Upper lobe of left lung (tissue), 6 donors: Measurements from ENCODE around the gene SLC11A2. TPM values are rescaled to one million over a fixed set of nuclear protein-coding genes. Genes with fewer than 3 reads are reported as not detected.

Experiments
- ATAC-seq, 2 donors: fragments of 200-7000 bp; cut with Tn5 transposase; one replicate each; pipeline ENCODE4 v1.9.1; 2022; ENCODE audit warnings: mild to moderate bottlenecking in 2 of 2, moderate library complexity in 2 of 2; ENCODE audit not compliant: low FRiP score in 2 of 2
- DNase-seq, 2 donors: peaks; one replicate each; pipeline ENCODE4 v3.0.0-alpha.2; 2019 to 2020
- H3K27ac ChIP-seq, 4 donors: fragments of 200-600 bp; sonication (generic); one replicate each; pipeline ENCODE4 v1.5.1; 2016 to 2019
- H3K27me3 ChIP-seq, 4 donors: fragments of 200-600 bp; sonication (generic); one replicate each; pipeline ENCODE4 v1.5.1; 2017 to 2019
- H3K36me3 ChIP-seq, 4 donors: fragments of 200-600 bp; sonication (generic); one replicate each; pipeline ENCODE4 v1.5.1; 2016 to 2019
- H3K4me1 ChIP-seq, 4 donors: fragments of 200-600 bp; sonication (generic); one replicate each; pipeline ENCODE4 v1.5.1; 2018 to 2019
- H3K4me3 ChIP-seq, 4 donors: fragments of 200-600 bp; sonication (generic); one replicate each; pipeline ENCODE4 v1.5.1; 2017 to 2019; ENCODE audit warnings: mild to moderate bottlenecking in 2 of 4, moderate library complexity in 1 of 4
- H3K9me3 ChIP-seq, 4 donors: fragments of 200-600 bp; sonication (generic); one replicate each; pipeline ENCODE4 v1.5.1; 2018 to 2019
- EP300 ChIP-seq, 4 donors: sonication (generic); formaldehyde crosslinking; IDR thresholded peaks; one replicate each; pipeline ENCODE4 v1.5.1; 2017; ENCODE audit warnings: antibody characterized with exemption in 4 of 4, control low read depth in 2 of 4
- POLR2A ChIP-seq, 4 donors: fragments of 450-650 bp; IDR thresholded peaks; one replicate each; pipeline ENCODE4 v1.5.1; 2016 to 2017; ENCODE audit warnings: antibody characterized with exemption in 4 of 4, mild to moderate bottlenecking in 2 of 4
- POLR2AphosphoS5 ChIP-seq, 2 donors: sonication (generic); formaldehyde crosslinking; IDR thresholded peaks; one replicate each; pipeline ENCODE4 v1.5.1; 2017; ENCODE audit warnings: antibody characterized with exemption in 2 of 2
- WGBS, 2 donors: methylation state at CpG; one replicate each; pipeline ENCODE4 v1.1.5; 2017 to 2018; 5-methylcytosine and 5-hydroxymethylcytosine counted together
- total RNA-seq, 6 donors: library from RNA; depleted of rRNA in 4 of 6; stranded (reverse); fragments of >200 nt in 4 of 6; gene quantifications; one replicate each; pipeline versions ENCODE4 v1.1.0 to v1.2.1, GENCODE V29; 2016 to 2021
- TF ChIP-seq, protein P1 (sequence below), 6 experiments: fragments of 450-650 bp in 4 of 6; fragments of 200-600 bp in 2 of 6; sonication (generic) in 2 of 6; IDR thresholded peaks; one replicate each; pipeline ENCODE4 v1.5.1; 2016 to 2019; ENCODE audit warnings: antibody characterized with exemption in 6 of 6
- donor health status: DM: no; HTN: no; CAD: no; lungs with moderate emphysema.
- donor health status: DM: no; HTN: yes; CAD: no; lungs with severe emphysema.

Gene SLC11A2
- total RNA-seq, 6 donors from 2014 or later, result 67.3 to 110 (median 87.0) TPM

DNA sequence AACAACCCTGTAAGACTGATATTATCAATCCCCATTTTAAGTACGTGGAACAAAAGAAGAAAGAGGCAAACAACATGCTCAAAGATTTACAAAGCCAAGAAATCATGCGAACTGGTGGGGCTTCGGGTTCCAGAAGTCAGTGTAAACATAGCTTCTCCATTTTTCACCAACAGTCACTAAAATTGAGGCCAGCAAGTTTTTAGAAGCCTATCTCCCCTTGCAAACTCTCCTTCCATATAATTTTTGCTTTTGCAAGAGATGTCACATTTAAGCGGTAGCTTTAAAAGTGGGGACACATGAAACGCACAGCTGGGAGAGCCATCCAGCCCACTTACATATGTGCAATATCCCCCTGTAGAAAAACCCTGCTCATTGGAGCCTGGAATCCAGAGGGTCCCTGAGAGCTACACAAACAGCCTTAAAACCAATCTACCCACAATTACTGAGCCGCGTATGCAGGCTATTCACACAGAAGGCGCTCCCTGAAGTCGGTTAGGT lies 797 bp downstream of the SLC11A2 start:
- H3K4me3 ChIP-seq, result peak overlapping the region; percentile 58 to 96 (median 88)
- WGBS, 2 donors, result 5 to 20% methylated on average over 5 to 9 of the region's 9 CpGs
- peaks cover 19 to 62% (median 46%) of the 10 kb centered on the region in 4 donors for H3K4me1 ChIP-seq
- no peak for DNase-seq
- H3K27me3 ChIP-seq, result no peaks in the 10 kb centered on the region
- H3K36me3 ChIP-seq, result no peaks in the 10 kb centered on the region
- ATAC-seq, result no peak
- peak overlapping the region; percentile 93 to 98 (median 96) for H3K27ac ChIP-seq
- TF ChIP-seq POLR2A (IDR thresholded peaks at IDR 0.05) (no peak), EP300 (IDR thresholded peaks at IDR 0.05) (no peak), POLR2AphosphoS5 (IDR thresholded peaks at IDR 0.05) (no peak)
- TF ChIP-seq, protein P1, sequence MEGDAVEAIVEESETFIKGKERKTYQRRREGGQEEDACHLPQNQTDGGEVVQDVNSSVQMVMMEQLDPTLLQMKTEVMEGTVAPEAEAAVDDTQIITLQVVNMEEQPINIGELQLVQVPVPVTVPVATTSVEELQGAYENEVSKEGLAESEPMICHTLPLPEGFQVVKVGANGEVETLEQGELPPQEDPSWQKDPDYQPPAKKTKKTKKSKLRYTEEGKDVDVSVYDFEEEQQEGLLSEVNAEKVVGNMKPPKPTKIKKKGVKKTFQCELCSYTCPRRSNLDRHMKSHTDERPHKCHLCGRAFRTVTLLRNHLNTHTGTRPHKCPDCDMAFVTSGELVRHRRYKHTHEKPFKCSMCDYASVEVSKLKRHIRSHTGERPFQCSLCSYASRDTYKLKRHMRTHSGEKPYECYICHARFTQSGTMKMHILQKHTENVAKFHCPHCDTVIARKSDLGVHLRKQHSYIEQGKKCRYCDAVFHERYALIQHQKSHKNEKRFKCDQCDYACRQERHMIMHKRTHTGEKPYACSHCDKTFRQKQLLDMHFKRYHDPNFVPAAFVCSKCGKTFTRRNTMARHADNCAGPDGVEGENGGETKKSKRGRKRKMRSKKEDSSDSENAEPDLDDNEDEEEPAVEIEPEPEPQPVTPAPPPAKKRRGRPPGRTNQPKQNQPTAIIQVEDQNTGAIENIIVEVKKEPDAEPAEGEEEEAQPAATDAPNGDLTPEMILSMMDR (IDR thresholded peaks at IDR 0.05), result no peak
- H3K9me3 ChIP-seq, result no peaks in the 10 kb centered on the region

DNA sequence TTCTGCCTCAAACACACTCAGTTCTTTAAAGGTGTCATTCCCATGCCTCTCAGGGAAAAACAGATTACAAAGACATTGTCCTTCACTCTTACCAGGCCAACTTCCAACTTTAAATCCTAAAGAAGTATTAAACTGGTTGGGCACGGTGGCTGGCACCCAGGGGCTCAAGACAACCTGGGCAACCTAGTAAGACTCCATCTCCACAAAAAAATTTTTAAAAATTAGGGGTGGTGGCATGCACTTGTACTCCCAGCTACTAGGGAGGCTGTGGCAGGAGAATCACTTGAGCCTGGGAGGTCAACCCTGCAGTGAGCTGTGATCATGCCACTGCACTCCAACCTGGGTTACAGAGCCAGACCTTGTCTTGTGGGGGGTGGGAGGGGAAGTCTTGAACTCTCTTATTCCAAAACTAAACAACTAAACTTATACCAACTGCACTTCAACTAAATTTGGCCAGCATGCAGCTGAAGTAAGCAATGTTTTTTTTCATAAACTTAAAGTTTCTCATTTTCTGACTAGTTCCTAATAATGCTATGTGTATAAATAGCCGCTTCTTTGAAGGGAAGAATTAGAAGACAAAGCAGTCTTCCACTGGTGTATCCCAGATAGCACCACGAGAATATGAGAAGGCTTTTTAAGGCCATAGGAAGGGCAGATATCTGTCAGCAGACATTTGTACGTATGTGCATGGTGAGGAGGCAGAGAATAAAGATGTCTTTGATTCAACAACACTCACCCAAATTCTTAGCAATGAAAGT lies 2.4 kb downstream of the SLC11A2 start:
- Histone ChIP-seq H3K4me1 (peaks cover 21 to 71% (median 46%) of the 10 kb centered on the region in 4 donors), H3K36me3 (no peaks in the 10 kb centered on the region), H3K9me3 (no peaks in the 10 kb centered on the region), H3K4me3 (peak overlapping the region in 3 of 4 donors; percentile 86 to 96 (median 91)), H3K27me3 (no peaks in the 10 kb centered on the region), H3K27ac (peak overlapping the region; percentile 93 to 98 (median 96))
- 51 to 57% methylated on average over 4 of the region's 4 CpGs for WGBS, 2 donors
- peak in 1 of 2 donors; percentile 32 for DNase-seq
- ATAC-seq, result no peak
- TF ChIP-seq POLR2A (IDR thresholded peaks at IDR 0.05), result peak in 1 of 4 donors; percentile 1
- TF ChIP-seq EP300 (IDR thresholded peaks at IDR 0.05), result no peak
- TF ChIP-seq, protein P1 (IDR thresholded peaks at IDR 0.05), result no peak
- TF ChIP-seq POLR2AphosphoS5 (IDR thresholded peaks at IDR 0.05), result no peak

DNA sequence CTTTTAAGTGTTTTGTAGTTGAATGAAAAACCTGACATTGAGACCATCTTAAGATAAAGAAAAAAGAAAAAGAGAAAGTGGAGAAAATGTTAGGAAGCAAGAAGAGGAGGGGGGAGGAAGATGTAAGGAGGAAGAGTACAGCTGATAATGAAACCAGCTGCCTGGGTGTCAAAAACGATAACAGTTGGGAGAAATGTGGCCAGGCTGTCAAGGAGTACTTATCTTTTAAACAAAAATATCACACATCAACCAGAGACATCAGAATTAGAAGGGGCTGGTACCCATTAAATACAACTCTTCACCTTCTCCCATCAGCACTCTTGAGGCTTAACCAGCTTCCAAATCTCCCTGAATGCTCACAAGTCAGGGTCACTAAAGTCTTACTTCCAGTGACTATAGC lies 4.5 kb downstream of the SLC11A2 start:
- H3K27ac ChIP-seq, result peak overlapping the region in 3 of 4 donors; percentile 10 to 95 (median 33)
- TF ChIP-seq EP300 (IDR thresholded peaks at IDR 0.05), result no peak
- TF ChIP-seq, protein P1 (IDR thresholded peaks at IDR 0.05), result no peak
- TF ChIP-seq POLR2AphosphoS5 (IDR thresholded peaks at IDR 0.05), result no peak
- TF ChIP-seq POLR2A (IDR thresholded peaks at IDR 0.05), result no peak
- H3K27me3 ChIP-seq, result no peaks in the 10 kb centered on the region
- H3K4me1 ChIP-seq, result peaks cover 24 to 76% (median 54%) of the 10 kb centered on the region in 4 donors
- no peak overlapping the region for H3K4me3 ChIP-seq
- 3 to 15% methylated on average over 1 of the region's 1 CpG for WGBS, 2 donors
- no peak for ATAC-seq
- no peaks in the 10 kb centered on the region for H3K36me3 ChIP-seq
- DNase-seq, result no peak
- no peaks in the 10 kb centered on the region for H3K9me3 ChIP-seq

DNA sequence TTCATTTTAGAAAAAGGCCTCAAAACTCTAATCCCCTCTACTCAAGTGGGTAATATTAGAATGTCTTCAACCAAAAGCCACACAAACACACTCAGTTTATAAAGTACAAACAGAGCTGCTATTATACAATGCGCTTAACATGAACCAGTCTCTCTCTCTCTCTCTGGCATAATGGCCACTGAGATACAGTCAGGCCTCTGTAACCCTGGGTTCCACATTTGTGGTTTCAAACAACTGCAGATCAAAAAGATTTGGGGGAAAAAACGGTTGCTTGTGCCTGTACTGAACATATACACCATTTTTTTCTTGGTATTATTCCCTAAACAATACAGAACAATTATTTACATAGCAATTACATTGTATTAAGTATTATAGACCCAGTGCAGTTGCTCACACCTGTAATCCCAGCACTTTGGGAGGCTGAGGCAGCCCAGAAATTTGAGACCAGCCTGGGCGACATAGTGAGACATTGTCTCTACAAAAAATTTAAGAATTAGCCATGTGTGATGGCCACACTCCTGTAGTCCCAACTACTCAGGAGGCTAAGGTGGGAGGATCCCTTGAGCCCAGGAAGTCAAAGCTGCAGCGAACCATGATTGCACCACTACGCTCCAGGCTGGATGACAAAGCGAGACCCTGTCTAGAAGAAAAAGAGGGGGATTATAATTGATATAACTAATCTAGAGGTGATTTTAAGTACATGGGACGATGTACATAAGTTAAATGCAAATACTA lies 5.6 kb downstream of the SLC11A2 start:
- peak overlapping the region in 3 of 4 donors; percentile 10 to 95 (median 44) for H3K27ac ChIP-seq
- WGBS, 2 donors, result 84 to 86% methylated on average over 7 of the region's 7 CpGs
- H3K4me1 ChIP-seq, result peaks cover 24 to 72% (median 52%) of the 10 kb centered on the region in 4 donors
- TF ChIP-seq POLR2AphosphoS5 (IDR thresholded peaks at IDR 0.05), result no peak
- TF ChIP-seq, protein P1 (IDR thresholded peaks at IDR 0.05), result no peak
- no peak for TF ChIP-seq EP300 (IDR thresholded peaks at IDR 0.05)
- no peak for TF ChIP-seq POLR2A (IDR thresholded peaks at IDR 0.05)
- no peak for DNase-seq
- H3K27me3 ChIP-seq, result no peaks in the 10 kb centered on the region
- H3K9me3 ChIP-seq, result no peaks in the 10 kb centered on the region
- no peak for ATAC-seq
- no peak overlapping the region for H3K4me3 ChIP-seq
- no peaks in the 10 kb centered on the region for H3K36me3 ChIP-seq
